Endothelial cell of umbilical vein (primary cell): Measurements from ENCODE around the gene PRPF8. TPM values are rescaled to one million over a fixed set of nuclear protein-coding genes. Genes with fewer than 3 reads are reported as not detected.

Source experiments
- BruUV-seq: library from RNA; stranded (reverse); fragments of 400-500 nt; replicated peaks from 2 replicates; lab custom pipeline; 2021; lab: Mats Ljungman, UMichigan
- CTCF ChIA-PET: fragments of 300-600, 350-600 bp; sonication (Branson Sonifier 250); formaldehyde crosslinking; loops from one replicate; lab custom pipeline; 2021; ENCODE audit warnings: antibody characterized with exemption, inconsistent platforms; lab: Charles Lee
- POLR2A ChIA-PET: fragments of 300-600, 350-600 bp; sonication (Branson Sonifier 250); formaldehyde crosslinking; loops from one replicate; lab custom pipeline; 2021; ENCODE audit warnings: antibody characterized with exemption, inconsistent platforms; lab: Charles Lee
- DNase-seq: peaks from one replicate; pipeline ENCODE4 v3.0.0-alpha.2; 2011; ENCODE audit warnings: low read depth, low spot score
- FAIRE-seq: peaks from 2 replicates; lab custom pipeline; 2011; peaks lifted over from hg19 to GRCh38; lab: Jason Lieb, UNC
- H2AFZ ChIP-seq: 2 replicates; pipeline ENCODE4 v1.6.0; 2012; ENCODE audit warnings: low read depth, low read length, control low read depth, inconsistent platforms
- H3K27ac ChIP-seq: 2 replicates; pipeline ENCODE4 v1.5.1; 2011; ENCODE audit warnings: low read depth, mild to moderate bottlenecking, control low read depth, low read length, moderate library complexity; ENCODE audit not compliant: insufficient read depth
- H3K27me3 ChIP-seq, 2 experiments: 2 replicates each; pipeline versions ENCODE4 v1.6.0 to v1.6.1; 2011; ENCODE audit warnings: low read length in 2 of 2, mixed read lengths in 1 of 2; ENCODE audit not compliant: control insufficient read depth in 2 of 2, insufficient read depth in 2 of 2
- H3K36me3 ChIP-seq, 2 experiments: 2 replicates in 1 of 2; 3 replicates in 1 of 2; pipeline ENCODE4 v1.5.1; 2011; ENCODE audit warnings: low read length in 2 of 2, mild to moderate bottlenecking in 1 of 2, moderate library complexity in 1 of 2; ENCODE audit not compliant: control insufficient read depth in 2 of 2, insufficient read depth in 2 of 2; ENCODE audit errors: extremely low read depth in 1 of 2
- H3K4me1 ChIP-seq: 3 replicates; pipeline ENCODE4 v1.5.1; 2011; ENCODE audit warnings: mild to moderate bottlenecking, low read length; ENCODE audit not compliant: control insufficient read depth, insufficient read depth; ENCODE audit errors: extremely low read depth
- H3K4me2 ChIP-seq: 2 replicates; pipeline ENCODE4 v1.6.1; 2011; ENCODE audit warnings: low read length, control low read depth, mixed read lengths; ENCODE audit not compliant: insufficient read depth
- H3K4me3 ChIP-seq, 3 experiments: fragments of 200-600 bp in 1 of 3; sonication (generic), shearing (Covaris generic) in 1 of 3; replicated peaks in 1 of 3; 2 replicates each; pipeline ENCODE4 v1.5.1; 2011 to 2016; ENCODE audit warnings: control low read depth in 3 of 3, low read length in 3 of 3, mild to moderate bottlenecking in 2 of 3, inconsistent platforms in 1 of 3, low read depth in 1 of 3, moderate library complexity in 1 of 3; ENCODE audit not compliant: insufficient read depth in 1 of 3
- H3K79me2 ChIP-seq: 2 replicates; pipeline ENCODE4 v1.6.0; 2012; ENCODE audit warnings: low read length, inconsistent platforms; ENCODE audit not compliant: control insufficient read depth, insufficient read depth
- H3K9ac ChIP-seq: replicated peaks from 2 replicates; pipeline ENCODE3; 2011; ENCODE audit warnings: low read length, control low read depth; ENCODE audit not compliant: insufficient read depth; ENCODE audit errors: extremely low read depth
- H3K9me1 ChIP-seq: replicated peaks from 3 replicates; pipeline ENCODE4 v1.6.0; 2011; ENCODE audit warnings: mild to moderate bottlenecking, low read length; ENCODE audit not compliant: control insufficient read depth, insufficient read depth; ENCODE audit errors: extremely low read depth
- H3K9me3 ChIP-seq: replicated peaks from 2 replicates; pipeline ENCODE4 v1.5.1; 2012; ENCODE audit warnings: low read length, inconsistent platforms; ENCODE audit not compliant: control insufficient read depth, insufficient read depth
- H4K20me1 ChIP-seq: replicated peaks from 2 replicates; pipeline ENCODE3; 2011; ENCODE audit warnings: mild to moderate bottlenecking, low read length; ENCODE audit not compliant: control insufficient read depth, insufficient read depth; ENCODE audit errors: extremely low read depth
- EZH2 ChIP-seq: IDR thresholded peaks from 2 replicates; pipeline ENCODE4 v1.6.1; 2012; ENCODE audit warnings: borderline replicate concordance, low read depth, mild to moderate bottlenecking, moderate library complexity, low read length, inconsistent platforms; ENCODE audit not compliant: severe bottlenecking
- JUN ChIP-seq: IDR thresholded peaks from 2 replicates; pipeline ENCODE4 v1.6.1; 2011; ENCODE audit warnings: borderline replicate concordance, low read depth; ENCODE audit not compliant: insufficient read length, insufficient read depth
- MYC ChIP-seq: IDR thresholded peaks from one replicate; pipeline ENCODE4 v1.6.1; 2011; ENCODE audit warnings: mild to moderate bottlenecking, low read depth, low read length
- dilution Hi-C: fragments of 300-500 bp; cut with MboI; formaldehyde crosslinking; loops from one replicate; pipeline ENCODE4 v1.15.0; 2019; ENCODE audit warnings: low sequenced_read_pairs; ENCODE audit not compliant: extremely low pct_ligation_motif_present
- intact Hi-C: fragments of 100-400 bp; cut with micrococcal nuclease; formaldehyde crosslinking; loops from one replicate; pipeline ENCODE4 v1.10.0; 2022
- polyA plus RNA-seq, 4 experiments: library from polyadenylated mRNA; depleted of rRNA in 3 of 4; stranded (reverse) in 3 of 4; unstranded in 1 of 4; fragments of >200 nt; gene quantifications; 2 replicates each; pipeline versions ENCODE4 v1.2.1 to v1.2.3, GENCODE V29; 2011 to 2012; ENCODE audit warnings: missing spikeins in 1 of 4
- total RNA-seq: library from RNA; stranded (reverse); gene quantifications from 2 replicates; pipeline ENCODE4 v1.2.3, GENCODE V29; 2021
- TF ChIP-seq, protein P1 (sequence below), 2 donors: IDR thresholded peaks; 1 replicate in 1 of 2; 2 replicates in 1 of 2; pipeline ENCODE4 v1.5.1; 2011; ENCODE audit warnings: low read length in 2 of 2, mild to moderate bottlenecking in 2 of 2, moderate library complexity in 2 of 2, control low read depth in 1 of 2, inconsistent platforms in 1 of 2, low read depth in 1 of 2; ENCODE audit not compliant: insufficient read depth in 1 of 2; ENCODE audit errors: extremely low read depth in 1 of 2

PRPF8 gene
- total and polyA plus RNA-seq, 2 donors (not counting 3 experiments of a cell fraction or from before 2014, with no cell fraction given), result 215 to 301 TPM

DNA sequence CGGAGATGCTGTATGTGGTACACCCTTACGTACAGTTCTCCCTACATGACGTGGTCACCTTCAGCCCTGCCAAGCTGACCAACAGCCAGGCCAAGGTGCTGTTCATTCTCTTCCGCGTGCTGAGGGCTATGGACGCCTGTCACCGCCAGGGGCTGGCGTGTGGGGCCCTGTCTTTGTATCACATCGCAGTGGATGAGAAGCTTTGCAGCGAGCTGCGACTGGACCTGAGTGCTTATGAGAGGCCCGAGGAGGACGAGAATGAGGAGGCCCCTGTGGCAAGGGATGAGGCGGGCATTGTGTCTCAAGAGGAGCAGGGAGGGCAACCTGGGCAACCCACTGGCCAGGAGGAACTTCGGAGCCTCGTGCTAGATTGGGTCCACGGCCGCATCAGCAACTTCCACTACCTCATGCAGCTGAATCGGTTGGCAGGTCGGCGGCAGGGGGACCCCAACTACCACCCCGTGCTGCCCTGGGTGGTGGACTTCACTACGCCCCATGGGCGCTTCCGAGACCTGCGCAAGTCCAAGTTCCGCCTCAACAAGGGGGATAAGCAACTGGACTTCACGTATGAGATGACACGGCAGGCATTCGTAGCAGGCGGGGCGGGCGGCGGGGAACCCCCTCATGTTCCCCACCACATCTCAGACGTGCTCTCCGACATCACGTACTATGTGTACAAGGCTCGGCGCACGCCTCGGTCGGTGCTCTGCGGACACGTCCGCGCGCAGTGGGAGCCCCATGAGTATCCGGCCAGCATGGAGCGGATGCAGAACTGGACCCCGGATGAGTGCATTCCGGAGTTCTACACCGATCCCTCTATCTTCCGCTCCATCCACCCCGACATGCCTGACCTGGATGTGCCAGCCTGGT is 41.2 kb upstream of the PRPF8 start:
- Histone ChIP-seq H3K4me3 (no peak overlapping the region), H3K9ac (no peak overlapping the region), H3K36me3 (no peaks in the 10 kb centered on the region), H3K9me3 (no peaks in the 10 kb centered on the region), H4K20me1 (no peaks in the 10 kb centered on the region), H3K27ac (no peak overlapping the region), H3K27me3 (no peaks in the 10 kb centered on the region), H3K9me1 (no peaks in the 10 kb centered on the region), H3K4me1 (peaks cover 7% of the 10 kb centered on the region), H3K79me2 (peaks cover 2% of the 10 kb centered on the region), H2AFZ (no peak overlapping the region), H3K4me2 (no peak overlapping the region)
- CTCF ChIA-PET, result interaction anchor here (0.7 to 12.8 kb wide), 3 partner anchors 20 to 140 kb away, joined by 3 to 262 read pairs (median 8); no protein-coding TSS in a partner anchor
- dilution Hi-C loops (no loop called here), intact Hi-C loops (loop anchor here (2.0 kb wide), 1 partner anchor 103 kb away; the partner anchor contains the start of gene SMYD4)
- TF ChIP-seq MYC (no peak), JUN (no peak), EZH2 (no peak)
- TF ChIP-seq, protein P1, sequence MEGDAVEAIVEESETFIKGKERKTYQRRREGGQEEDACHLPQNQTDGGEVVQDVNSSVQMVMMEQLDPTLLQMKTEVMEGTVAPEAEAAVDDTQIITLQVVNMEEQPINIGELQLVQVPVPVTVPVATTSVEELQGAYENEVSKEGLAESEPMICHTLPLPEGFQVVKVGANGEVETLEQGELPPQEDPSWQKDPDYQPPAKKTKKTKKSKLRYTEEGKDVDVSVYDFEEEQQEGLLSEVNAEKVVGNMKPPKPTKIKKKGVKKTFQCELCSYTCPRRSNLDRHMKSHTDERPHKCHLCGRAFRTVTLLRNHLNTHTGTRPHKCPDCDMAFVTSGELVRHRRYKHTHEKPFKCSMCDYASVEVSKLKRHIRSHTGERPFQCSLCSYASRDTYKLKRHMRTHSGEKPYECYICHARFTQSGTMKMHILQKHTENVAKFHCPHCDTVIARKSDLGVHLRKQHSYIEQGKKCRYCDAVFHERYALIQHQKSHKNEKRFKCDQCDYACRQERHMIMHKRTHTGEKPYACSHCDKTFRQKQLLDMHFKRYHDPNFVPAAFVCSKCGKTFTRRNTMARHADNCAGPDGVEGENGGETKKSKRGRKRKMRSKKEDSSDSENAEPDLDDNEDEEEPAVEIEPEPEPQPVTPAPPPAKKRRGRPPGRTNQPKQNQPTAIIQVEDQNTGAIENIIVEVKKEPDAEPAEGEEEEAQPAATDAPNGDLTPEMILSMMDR (IDR thresholded peaks at IDR 0.05; ENCODE audit: extremely low read depth in 1 of 2, insufficient read depth in 1 of 2, low read depth in 1 of 2, low read length in 2 of 2), result no peak
- DNase-seq (no peak), FAIRE-seq (no peak)
- POLR2A ChIA-PET, result no interaction called here
- no TSS peak for BruUV-seq
